ENCODE measurements around the gene NEK4. TPM values are rescaled to one million over a fixed set of nuclear protein-coding genes. Genes with fewer than 3 reads are reported as not detected.
A peak's percentile ranks its signal among the peaks of the same experiment; 100 is the strongest.

NEK4 gene
- total and polyA plus RNA-seq, 2 of the 13 experiments (the other 11 are each of a cell fraction or from before 2014, with no cell fraction given) = 16.5 to 38.0 TPM

DNA sequence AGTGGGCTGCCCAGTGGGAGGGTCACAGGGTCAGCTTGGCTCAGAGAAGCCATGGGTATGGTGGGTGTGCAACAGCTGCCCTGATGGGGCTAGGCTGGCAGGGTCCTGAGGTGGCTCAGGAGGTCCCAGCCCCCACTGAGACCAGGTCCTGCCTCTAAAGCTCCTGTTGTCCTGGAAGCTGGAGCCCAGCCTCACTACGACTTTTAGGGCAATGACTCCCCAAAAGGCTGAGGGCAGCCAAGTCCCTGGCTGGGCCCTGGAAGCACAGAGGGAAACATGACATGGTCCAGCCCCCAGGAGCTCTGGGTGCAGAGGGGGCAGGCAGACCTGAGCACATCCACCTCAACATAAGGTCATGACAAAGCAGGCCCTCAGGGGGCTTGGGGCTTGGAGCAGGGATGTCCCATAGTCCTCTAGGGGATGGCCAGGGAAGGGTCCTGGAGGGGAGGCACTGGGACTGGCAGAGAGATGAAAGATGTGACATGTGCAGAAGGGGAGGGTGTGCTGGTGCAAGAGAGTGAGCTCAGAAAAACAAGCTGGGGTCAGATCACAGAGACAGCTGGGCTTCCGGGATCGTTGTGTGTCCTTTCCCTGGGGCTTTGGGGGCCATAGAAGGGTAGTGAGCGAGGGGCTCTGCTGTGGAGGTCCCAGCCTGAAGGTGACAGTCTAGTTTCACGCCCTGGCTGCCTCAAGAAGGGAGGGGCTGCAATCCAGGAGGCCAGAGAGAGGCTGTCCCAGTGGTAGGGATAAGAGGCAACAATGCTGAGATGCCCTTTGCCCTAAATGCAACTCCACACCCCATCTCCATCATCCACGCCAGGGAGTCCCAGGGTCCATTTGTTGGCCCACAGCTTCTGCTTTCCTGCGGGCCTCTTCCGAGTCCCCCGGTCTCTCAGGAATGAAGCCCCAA lies 23.2 kb upstream of the NEK4 start (continued):
- TF ChIP-seq SOX5 (CRISPR knock-in tag; IDR thresholded peaks at IDR 0.05; ENCODE audit: borderline replicate concordance) (peak; percentile 25; the same call in 1 of the 2 replicates), ZNF101 (CRISPR knock-in tag; IDR thresholded peaks at IDR 0.05; ENCODE audit: borderline replicate concordance, low read depth) (no peak), ZNF367 (CRISPR knock-in tag; IDR thresholded peaks at IDR 0.05; ENCODE audit: borderline replicate concordance) (no peak), SRSF4 (IDR thresholded peaks at IDR 0.05; ENCODE audit: low read depth, low read length, poor library complexity, severe bottlenecking) (no peak), NONO (IDR thresholded peaks at IDR 0.05) (no peak), NONO (CRISPR knock-in tag; conservative IDR thresholded peaks at IDR 0.05) (no peak), ZNF776 (CRISPR knock-in tag; IDR thresholded peaks at IDR 0.05) (0 out of 2 replicates have a peak, but pooled peaks have one; percentile 46), GTF2F1 (IDR thresholded peaks at IDR 0.05; ENCODE audit: low read length) (no peak), ZNF724P (CRISPR knock-in tag; IDR thresholded peaks at IDR 0.05; ENCODE audit: borderline replicate concordance) (0 out of 2 replicates have a peak, but pooled peaks have one; percentile 17), ZBTB43 (CRISPR knock-in tag; conservative IDR thresholded peaks at IDR 0.05) (no peak), KDM5A (IDR thresholded peaks at IDR 0.05; ENCODE audit: borderline replicate concordance, low read length) (0 out of 2 replicates have a peak, but pooled peaks have one; percentile 16), HOXA9 (CRISPR knock-in tag; IDR thresholded peaks at IDR 0.05; ENCODE audit: borderline replicate concordance) (no peak), ONECUT2 (CRISPR knock-in tag; IDR thresholded peaks at IDR 0.05) (no peak), DMAP1 (CRISPR knock-in tag; IDR thresholded peaks at IDR 0.05) (peak; percentile 31; the same call in 1 of the 2 replicates), ZMAT3 (CRISPR knock-in tag; conservative IDR thresholded peaks at IDR 0.05) (no peak), ETV5 (CRISPR knock-in tag; IDR thresholded peaks at IDR 0.05; ENCODE audit: borderline replicate concordance) (no peak; the same call in 1 of the 2 replicates), ZNF720 (CRISPR knock-in tag; IDR thresholded peaks at IDR 0.05) (no peak), SYNCRIP (IDR thresholded peaks at IDR 0.05; ENCODE audit: insufficient read depth, low read depth, low read length) (no peak), KLF12 (CRISPR knock-in tag; IDR thresholded peaks at IDR 0.05; ENCODE audit: borderline replicate concordance) (no peak), KDM6A (CRISPR knock-in tag; IDR thresholded peaks at IDR 0.05; ENCODE audit: low read depth) (0 out of 2 replicates have a peak, but pooled peaks have one; percentile 6), ATF2 (CRISPR knock-in tag; IDR thresholded peaks at IDR 0.05) (0 out of 2 replicates have a peak, but pooled peaks have one; percentile 15), KDM4B (CRISPR knock-in tag; IDR thresholded peaks at IDR 0.05) (peak; percentile 23; the same call in 1 of the 2 replicates), RARA (CRISPR knock-in tag; IDR thresholded peaks at IDR 0.05) (0 out of 2 replicates have a peak, but pooled peaks have one; percentile 11), TRIM22 (IDR thresholded peaks at IDR 0.05) (no peak), ZFP36L1 (CRISPR knock-in tag; IDR thresholded peaks at IDR 0.05) (no peak)
- TF ChIP-seq, protein P1, sequence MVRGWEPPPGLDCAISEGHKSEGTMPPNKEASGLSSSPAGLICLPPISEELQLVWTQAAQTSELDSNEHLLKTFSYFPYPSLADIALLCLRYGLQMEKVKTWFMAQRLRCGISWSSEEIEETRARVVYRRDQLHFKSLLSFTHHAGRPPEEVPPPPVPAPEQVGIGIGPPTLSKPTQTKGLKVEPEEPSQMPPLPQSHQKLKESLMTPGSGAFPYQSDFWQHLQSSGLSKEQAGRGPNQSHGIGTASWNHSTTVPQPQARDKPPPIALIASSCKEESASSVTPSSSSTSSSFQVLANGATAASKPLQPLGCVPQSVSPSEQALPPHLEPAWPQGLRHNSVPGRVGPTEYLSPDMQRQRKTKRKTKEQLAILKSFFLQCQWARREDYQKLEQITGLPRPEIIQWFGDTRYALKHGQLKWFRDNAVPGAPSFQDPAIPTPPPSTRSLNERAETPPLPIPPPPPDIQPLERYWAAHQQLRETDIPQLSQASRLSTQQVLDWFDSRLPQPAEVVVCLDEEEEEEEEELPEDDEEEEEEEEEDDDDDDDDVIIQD (CRISPR knock-in tag; IDR thresholded peaks at IDR 0.05; ENCODE audit: low read depth) = no peak

All from HepG2 (cell line).